GM18907 (cell line): ENCODE results near the gene LMOD2.

ENCODE experiments used
- ATAC-seq: cut with Tn5 transposase; IDR thresholded peaks from one replicate; pipeline ENCODE4 v1.9.1; 2021; ENCODE audit warnings: mild to moderate bottlenecking, moderate library complexity; ENCODE audit not compliant: unreplicated experiment

Gene LMOD2

GRCh38 chr7:123669485-123669884 is 13.8 kb downstream of the LMOD2 start:
- ATAC-seq: no peak

- ATAC-seq: no peak
Measured at GRCh38 chr7:123673137-123673732, 17.6 kb downstream of the LMOD2 start.

- ATAC-seq: no peak
Measured at GRCh38 chr7:123673752-123674398, 18.2 kb downstream of the LMOD2 start.

GRCh38 chr7:123674399-123675180 is 18.9 kb downstream of the LMOD2 start:
- ATAC-seq: no peak

GRCh38 chr7:123675181-123675473 is 19.5 kb downstream of the LMOD2 start:
- no peak for ATAC-seq

GRCh38 chr7:123677061-123677715 is 21.5 kb downstream of the LMOD2 start:
- ATAC-seq: no peak

GRCh38 chr7:123679614-123680013 is 23.9 kb downstream of the LMOD2 start:
- no peak for ATAC-seq

GRCh38 chr7:123680580-123680979 is 24.9 kb downstream of the LMOD2 start:
- ATAC-seq: no peak

- ATAC-seq: no peak
Measured at GRCh38 chr7:123681561-123681960, 25.9 kb downstream of the LMOD2 start.

- peak; percentile 71 for ATAC-seq
Measured at GRCh38 chr7:123682690-123683089, 27.0 kb downstream of the LMOD2 start.

GRCh38 chr7:123687161-123687560 is 31.5 kb downstream of the LMOD2 start:
- no peak for ATAC-seq

- ATAC-seq: no peak
Measured at GRCh38 chr7:123687727-123688126, 32.1 kb downstream of the LMOD2 start.

GRCh38 chr7:123689250-123689649 is 33.6 kb downstream of the LMOD2 start:
- ATAC-seq: no peak

- no peak for ATAC-seq
Measured at GRCh38 chr7:123690550-123690949, 34.9 kb downstream of the LMOD2 start.

- no peak for ATAC-seq
Measured at GRCh38 chr7:123692471-123692877, 36.8 kb downstream of the LMOD2 start.

- ATAC-seq: no peak
Measured at GRCh38 chr7:123695944-123696677, 40.4 kb downstream of the LMOD2 start.

- no peak for ATAC-seq
Measured at GRCh38 chr7:123705211-123705901, 49.7 kb downstream of the LMOD2 start.

- no peak for ATAC-seq
Measured at GRCh38 chr7:123709525-123709924, 53.9 kb downstream of the LMOD2 start.

GRCh38 chr7:123710683-123711082 is 55.0 kb downstream of the LMOD2 start:
- ATAC-seq: no peak

- ATAC-seq: no peak
Measured at GRCh38 chr7:123711832-123712293, 56.2 kb downstream of the LMOD2 start.
